Ramos (cell line): ENCODE measurements around the gene FRMPD2.
"Not testable (repeated sequence)": the region's sequence is repeated elsewhere in the genome, so short reads cannot be mapped to it uniquely, and the experiment has no call there.

Experiments used
- in situ Hi-C: fragments of 300-500 bp; cut with MboI; formaldehyde crosslinking; loops from one replicate; pipeline ENCODE4 v1.14.3; 2022; ENCODE audit warnings: low sequenced_read_pairs; ENCODE audit not compliant: unreplicated experiment

The FRMPD2 gene

DNA sequence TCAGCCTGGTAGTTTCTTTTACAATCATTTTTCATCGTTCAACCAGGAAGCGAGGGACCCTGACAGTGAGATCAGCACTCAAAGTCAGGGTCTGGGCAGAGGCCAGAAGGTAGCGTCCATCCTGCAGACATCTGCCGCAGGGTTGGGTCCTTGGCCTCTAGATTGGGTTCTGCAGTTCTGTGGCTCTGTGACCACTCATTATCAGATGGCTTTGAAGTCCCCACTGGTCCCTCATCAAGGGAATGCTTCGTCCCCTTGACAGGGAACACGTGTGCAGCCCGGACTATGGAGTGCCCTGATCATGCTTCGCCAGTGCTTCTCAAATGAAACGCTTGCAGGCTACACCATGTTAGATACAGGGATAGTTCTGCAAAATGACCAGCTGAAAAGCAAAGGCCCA lies 64.1 kb downstream of the FRMPD2 start:
- in situ Hi-C loops: no loop called here

DNA sequence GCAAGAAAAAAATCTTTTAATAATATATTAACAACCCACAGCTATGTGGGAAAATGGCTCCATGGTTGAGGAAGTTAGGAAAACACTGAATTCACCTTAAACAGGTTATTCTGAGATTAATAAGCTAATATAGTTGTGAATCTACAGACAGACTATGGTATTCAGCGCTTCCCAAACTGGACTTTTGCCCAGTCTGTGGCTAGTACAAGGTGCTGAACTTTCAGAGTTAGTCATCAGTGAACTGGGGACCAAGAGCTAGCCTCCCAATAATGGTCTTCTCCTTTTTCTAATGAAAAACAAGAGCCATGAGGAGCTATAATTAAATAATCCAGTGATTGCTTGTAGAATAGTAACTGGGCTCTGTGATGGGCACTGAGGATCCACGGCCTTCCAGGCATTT lies 65.3 kb downstream of the FRMPD2 start:
- in situ Hi-C loops: no loop called here

DNA sequence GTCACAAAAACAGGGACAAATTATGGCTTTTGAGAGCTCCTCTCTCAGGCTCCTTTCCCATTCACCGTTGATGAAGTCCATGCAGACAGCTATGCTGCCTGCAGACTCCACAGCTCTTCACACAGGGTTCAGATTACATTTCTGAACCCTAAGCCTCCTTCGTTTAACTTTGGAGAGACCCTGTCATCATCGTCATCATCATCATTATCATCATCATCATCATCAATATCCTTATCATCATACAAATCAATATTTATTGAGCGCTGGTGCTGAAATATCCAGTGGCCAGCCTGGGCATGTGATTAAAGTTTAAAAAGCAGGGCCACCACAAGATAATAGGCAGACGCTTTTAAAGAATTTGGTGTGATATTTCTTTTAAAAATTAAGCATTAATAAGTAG lies 66.6 kb downstream of the FRMPD2 start:
- in situ Hi-C loops: no loop called here

DNA sequence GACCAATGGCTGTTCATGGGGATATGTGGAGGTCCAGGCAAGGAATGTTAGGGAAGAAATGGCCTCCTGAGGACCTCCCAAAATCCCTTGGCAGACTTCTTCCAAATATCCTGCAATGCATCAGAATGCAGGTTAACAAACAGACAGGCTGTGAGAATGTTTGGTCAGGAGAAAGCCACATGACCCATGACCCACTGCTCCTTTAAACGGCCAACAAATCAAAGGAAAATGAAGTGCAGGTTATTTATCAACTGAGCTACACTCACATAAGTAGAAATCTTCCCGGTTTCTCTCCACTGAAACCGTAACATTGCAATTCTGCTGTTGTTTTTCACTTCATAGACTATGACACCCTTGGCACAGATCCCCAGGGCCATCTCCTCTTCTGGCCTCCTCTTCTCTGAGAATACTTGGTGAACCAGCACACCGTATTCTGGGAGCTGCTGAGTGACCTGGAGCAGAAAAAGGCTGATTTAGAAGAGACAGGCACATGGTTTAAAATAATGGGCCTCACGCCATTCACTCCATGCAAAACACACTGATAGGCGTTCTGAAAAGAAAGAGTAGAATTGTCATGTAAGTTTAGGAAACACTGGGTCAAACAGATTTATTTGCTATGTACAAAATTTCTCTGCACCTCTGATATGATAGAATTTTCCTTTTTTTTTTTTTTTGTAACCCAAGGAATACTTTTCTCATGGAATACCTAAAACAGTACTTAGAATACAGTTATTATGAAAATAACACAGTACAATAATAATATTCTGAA lies 67.8 kb downstream of the FRMPD2 start:
- in situ Hi-C loops: no loop called here

DNA sequence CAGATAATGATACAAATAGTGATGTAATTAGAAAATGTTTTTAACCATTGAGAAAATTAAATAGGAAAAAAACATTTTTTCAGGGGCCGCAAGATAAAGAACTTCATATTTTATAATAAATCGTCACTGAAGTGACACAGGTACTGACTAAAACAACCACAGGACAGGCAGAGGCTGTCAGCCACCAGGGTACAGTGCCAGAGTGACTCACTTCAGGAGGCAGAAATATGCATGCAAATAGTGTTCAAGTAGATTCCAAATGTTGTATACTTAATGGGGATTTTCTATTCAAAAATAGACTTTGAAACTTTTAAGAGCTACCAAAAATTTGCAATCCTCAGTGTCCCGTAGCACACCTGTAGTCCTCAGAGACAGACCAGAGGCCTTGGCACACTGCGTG lies 68.6 kb downstream of the FRMPD2 start:
- in situ Hi-C loops: no loop called here

DNA sequence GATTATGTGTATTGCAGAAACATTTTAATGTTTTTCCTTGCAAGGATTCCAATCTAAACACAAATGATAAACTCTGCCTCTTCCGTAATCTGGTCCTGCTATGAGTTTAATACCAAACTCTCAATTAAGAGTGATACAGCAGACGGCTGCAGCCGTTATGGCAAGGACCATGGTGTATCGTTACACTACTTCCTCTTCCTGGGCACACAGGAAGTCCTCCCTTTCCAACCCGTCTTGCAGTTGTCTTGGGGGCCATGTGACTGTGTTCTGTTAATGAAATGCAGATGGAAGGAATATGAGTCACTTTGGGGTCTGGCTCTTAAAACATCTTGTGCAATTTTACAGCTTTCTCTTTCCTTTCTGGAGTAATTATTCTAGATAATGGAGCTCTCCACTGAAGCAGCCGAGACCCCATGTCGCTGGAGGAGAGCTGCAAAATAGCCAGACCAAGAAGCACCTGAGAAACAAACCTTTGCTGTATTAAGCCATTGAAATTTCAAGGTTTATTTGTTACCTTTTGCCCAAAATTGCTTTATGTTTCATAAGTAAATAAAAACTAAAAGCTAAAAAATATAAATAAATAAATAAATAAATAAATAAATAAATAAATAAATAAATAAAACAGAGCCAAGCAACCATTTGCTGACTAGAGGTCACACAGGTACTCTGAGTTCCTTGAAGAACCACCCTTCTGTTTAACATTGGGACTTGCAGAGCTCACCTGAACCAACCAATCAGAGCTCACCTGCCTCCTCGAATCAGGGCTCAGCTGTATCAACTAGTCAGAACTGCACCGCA lies 74.7 kb downstream of the FRMPD2 start:
- in situ Hi-C loops: no loop called here

DNA sequence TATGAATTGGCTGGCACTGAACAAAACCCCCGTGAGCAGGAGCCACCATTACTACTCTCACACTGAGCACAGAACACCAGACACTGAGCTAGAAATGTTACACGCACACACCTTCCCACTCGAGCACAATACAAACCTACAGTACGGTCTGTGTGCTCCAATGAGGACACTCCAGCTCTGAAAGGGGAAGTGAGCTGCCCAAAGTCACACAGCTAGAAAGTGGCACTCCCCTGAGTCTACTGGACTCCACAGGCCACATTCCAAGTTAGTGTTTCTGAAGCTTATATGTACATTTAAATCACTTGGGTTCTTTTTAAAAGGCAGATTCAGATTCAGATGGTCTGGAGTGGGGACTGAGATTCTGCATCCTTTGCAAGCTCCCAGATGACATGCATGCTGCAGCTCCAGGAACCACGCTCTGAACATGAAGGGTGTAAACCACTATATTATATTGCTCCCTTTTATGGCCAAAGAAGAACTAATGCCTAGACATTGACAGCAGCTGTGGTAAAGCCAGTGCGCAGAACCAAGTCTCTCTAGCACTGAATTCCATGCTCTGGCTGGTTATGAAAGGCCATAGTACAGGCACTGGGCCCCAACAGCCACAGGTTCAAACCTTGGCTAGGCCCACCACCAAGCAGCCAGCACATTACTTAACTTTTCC lies 77.1 kb downstream of the FRMPD2 start:
- in situ Hi-C loops: no loop called here

DNA sequence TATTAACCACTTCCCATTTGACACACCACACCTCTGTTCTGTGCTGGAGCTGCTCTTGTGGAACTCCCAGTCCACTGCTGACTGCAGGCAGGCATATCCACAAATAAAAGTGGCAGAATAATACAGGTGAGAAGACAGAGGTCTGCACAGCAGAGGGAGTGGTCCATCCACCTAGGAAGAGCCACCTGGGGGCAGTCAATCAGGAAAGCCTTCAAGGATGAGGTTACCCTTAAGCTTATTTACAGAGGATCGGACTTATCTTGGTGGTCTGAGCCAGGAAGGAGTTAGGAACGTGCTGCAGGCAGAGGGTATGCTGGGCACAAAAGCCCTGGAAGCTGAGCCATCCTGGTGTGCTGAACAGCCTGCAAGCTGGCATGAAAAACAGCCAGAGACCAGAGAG lies 78.7 kb downstream of the FRMPD2 start:
- in situ Hi-C loops: no loop called here

DNA sequence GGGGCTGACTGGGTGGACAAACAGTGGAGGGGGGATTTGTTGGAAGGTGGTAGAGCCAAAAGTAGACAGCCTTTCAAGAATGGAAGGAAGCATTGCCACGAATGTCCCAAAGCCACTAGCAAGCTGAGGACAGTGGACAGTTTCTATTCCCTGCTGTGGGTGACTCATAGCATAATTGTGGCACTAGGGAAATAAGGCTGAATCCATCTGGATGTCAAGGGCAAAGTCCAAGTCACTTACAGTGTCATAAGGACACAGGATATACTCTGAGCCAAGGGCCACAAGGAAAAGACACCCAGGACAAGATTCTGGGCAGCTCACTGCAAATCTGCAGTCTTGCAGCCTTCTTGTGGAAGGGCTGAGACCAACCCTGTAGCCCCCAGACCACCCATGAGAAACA lies 79.7 kb downstream of the FRMPD2 start:
- in situ Hi-C loops: no loop called here

DNA sequence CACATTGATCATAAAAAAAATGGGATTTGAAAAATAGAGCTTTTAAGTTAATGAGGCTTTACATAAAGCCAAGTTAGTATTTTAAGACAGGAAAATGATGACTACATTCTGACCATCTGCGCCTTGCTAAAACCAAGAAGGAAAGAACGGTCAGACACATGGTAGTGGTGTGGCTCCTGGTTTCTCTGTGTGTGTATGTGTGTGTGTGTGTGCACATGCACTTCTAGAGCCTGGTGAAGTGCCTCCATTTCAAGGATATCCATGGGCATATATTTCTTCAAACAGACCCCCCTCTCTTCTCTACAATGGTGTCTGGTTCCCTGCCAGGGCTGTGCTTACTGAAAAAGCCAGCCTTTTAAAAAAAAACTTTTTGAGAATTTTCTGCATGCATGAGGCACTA lies 80.9 kb downstream of the FRMPD2 start:
- in situ Hi-C loops: no loop called here

DNA sequence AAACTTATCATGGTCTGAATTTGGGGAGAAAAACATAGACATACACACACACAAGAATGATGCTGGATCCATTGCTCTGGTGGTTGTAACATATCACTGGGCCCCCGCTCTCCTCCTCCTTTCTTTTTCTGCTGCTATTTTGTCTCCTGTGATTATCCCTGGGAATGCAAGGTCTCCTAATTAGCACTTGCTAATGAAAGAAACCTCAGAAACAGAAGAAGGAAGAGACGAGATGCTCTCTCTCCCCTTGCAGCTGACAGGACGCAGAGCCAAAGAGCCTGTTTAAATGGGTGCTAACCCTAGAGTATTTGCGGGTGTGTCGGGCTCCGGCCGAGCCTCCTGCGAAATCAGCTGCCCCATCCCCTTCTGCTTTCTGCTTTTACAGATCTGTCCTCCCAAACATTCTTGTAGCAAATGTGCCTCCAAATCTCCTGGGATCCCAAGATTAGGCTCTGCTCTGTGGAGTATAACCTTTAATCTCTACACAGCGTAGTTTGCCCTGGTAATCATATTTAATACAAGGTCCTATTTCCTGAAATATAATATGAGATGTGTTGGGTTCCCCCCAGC lies 81.5 kb downstream of the FRMPD2 start:
- in situ Hi-C loops: no loop called here

DNA sequence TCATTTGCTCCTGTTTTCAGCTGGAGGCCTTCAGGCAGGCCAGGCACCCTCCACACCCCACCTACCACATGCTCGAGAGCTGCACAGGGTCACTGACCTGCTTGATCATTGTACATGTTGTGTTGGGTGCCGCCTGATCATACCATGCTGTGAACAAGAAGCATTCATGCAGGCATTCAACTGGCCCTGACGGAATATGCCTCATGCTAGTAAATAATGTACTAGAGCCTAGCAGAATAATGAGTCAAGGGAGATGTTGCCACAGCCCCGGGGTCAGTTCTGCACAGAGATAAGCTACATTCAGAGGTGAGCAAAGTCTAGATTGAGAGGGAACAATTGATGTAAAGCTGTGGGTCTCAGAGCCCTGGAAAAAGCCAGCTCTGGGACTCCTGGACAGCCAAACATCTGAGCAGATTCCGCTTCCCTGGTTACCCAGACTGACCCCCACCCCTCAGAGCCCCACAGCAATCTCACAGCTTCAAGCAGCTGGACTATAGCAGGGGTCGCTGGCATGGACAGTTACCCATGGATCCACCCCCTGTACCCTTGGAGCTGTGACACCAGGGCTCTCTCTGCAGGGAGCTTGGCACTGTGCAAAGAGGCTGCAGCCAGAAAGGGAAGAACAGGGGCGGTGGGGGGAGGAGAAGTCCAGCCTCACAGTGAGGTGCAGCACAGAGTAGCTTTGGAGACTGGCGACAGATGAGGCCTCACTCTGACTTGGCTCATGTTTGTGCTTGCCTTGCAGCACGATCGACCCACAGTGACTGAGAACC lies 86.6 kb downstream of the FRMPD2 start:
- in situ Hi-C loops: no loop called here

DNA sequence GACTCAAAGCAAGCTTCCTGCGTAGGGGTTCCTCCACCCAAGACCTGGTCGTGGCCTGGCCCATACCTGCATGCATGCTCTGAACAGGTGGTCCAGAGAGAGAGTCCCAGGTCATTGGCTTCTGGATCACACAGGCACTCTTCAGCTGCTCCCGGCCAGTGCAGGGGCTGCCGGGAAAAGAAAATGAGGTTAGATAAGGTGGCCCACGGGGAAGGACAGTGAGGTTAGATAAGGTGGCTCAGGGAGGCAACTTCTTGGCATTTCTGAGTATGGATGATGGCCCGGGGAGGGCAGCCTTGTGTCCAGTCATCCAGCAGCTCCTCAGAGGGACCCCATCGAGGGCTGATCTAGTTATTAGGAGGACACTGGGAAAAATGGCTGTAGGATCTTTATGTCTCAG lies 87.4 kb downstream of the FRMPD2 start:
- in situ Hi-C loops: no loop called here

DNA sequence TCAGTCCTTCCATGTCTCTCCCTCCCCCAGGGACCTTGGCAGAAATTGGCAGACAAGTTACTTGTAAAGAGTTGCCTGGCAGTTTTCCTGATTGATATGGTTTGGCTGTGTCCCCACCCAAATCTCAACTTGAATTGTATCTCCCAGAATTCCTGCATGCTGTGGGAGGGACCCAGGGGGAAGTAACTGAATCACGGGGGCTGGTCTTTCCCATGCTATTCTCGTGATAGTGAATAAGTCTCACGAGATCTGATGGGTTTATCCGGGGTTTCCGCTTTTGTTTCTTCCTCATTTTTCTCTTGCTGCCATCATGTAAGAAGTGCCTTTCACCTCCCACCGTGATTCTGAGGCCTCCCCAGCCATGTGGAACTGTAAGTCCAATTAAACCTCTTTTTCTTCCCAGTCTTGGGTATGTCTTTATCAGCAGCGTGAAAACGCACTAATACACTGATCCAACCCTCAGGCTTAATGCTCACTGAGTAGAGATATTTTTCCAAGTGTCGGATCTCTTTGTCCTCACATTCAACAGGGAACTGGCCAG lies 88.2 kb downstream of the FRMPD2 start:
- in situ Hi-C loops: not testable (repeated sequence)

DNA sequence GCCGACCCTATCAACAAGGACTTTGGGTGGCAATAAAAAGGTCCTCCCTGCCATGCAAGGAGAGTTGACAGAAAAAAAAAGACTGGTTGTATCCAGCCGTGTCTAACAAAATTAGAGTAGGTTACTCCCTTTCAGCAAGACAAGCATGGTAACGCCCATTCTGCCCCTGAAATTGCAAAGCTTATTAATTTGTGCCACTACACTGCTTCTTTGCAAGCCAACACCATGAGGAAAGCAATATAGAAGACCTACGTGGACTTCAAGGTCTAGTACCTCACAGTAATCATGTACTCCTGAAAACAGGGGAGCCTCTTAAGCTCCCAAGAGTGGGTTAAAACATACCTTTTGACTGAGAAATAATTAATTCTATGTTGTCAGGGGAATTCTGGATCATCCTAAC lies 90.3 kb downstream of the FRMPD2 start:
- in situ Hi-C loops: no loop called here

DNA sequence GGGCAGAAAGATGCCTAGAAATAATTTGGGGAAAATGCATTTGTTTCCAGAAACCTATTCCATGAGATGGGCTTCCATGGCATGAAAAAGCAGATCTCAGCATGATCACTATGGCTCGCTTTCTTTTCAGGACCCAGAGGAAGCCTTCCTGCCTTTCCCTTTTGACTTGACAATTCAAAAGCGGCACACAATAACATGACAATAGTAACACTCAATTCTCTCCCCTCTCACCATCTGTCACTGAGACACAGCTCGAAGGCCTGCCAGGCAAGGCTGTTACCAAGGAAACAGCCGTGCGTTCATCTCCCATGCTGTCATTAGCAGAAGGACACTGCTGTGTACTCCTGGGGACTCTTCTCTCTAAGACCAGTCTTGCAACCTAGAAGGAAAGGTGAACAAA lies 101.8 kb downstream of the FRMPD2 start:
- in situ Hi-C loops: not testable (repeated sequence)

DNA sequence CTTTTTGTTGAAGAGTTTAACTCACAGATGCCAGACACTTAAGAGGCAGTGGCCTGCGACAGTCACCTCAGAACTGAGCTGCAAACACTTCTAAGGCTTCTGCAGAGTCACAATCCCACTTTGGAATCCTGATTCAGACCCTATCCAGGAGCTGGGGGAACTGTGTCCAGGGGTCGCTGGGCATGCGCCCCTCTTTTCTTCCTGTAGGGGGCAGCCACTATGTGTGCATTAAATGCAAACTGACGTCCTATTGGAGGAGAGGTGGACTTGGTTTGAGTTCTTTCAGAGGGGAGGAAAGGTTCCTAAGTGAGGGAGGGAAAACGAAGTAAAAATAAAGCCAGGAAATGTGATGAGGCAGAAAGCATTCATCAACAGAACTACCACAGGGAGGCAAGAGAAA lies 113.8 kb downstream of the FRMPD2 start:
- in situ Hi-C loops: not testable (repeated sequence)

DNA sequence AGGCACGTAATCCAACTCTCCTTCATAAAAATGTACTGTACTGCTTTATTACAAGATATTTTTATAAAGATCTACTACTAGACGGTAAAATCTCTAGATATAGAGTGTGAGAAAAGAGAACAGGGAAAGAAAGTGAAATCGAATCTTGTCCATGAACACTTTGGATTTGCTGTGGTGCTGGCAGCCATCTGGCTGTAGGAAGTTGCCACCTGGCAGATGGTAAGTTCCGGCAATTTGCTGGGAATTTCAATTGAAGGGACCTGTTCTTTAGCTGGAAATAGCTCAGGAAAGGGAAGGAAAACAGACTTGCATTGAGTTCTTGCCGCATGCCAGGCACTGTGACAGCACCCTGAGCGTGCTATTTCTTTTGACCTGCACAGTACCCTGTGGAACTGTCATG lies 114.3 kb downstream of the FRMPD2 start:
- in situ Hi-C loops: not testable (repeated sequence)

DNA sequence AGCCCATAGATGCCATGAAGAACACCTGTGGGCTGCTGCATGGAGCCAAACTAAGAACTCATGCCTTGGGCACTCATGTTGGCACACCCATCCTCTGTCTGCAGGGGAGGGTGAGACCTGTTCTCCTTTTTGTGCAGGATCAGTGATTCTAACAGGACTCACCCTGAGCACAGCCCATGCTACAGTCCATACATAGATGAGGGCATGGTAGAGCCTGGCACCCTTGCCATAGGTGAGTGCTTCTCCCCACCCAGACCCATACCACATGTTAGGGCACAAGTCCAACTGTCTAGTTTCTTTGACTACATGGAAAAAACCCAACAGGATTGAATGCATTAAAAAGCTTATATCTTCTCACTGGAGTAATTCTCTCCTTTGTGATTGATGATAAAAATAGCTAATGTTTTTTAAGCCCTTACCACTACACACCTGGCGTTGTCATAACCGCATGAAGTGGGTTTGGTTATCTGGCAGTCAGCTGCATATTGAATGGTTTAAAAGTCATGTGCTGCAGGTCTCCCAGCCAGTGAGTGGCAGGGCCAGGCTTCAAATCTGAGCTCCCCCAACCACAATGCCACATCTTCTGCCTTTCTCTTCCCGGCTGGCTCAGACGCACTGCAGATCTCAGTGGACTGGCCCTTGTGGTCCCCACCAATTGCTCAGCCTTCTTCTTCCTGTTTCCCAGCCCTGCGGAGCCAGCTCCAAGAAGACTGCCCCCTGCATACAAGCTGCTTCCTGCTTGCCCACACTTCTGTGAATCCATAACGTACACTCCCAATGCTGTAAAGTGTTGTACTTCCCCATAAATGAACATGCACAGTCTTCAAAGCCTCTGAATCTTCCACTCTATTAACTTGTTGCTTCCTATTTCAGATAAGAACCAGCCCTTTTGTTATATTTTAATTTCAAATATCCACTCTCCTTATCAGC lies 120.0 kb downstream of the FRMPD2 start:
- in situ Hi-C loops: not testable (repeated sequence)
